Activated naive CD4-positive, alpha-beta T cell (primary cell): ENCODE results near the gene CMIP.

Experiments used
- DNase-seq, 4 experiments: peaks; one replicate each; lab custom pipeline; 2025; lab: John Stamatoyannopoulos, UW

The CMIP gene

DNA sequence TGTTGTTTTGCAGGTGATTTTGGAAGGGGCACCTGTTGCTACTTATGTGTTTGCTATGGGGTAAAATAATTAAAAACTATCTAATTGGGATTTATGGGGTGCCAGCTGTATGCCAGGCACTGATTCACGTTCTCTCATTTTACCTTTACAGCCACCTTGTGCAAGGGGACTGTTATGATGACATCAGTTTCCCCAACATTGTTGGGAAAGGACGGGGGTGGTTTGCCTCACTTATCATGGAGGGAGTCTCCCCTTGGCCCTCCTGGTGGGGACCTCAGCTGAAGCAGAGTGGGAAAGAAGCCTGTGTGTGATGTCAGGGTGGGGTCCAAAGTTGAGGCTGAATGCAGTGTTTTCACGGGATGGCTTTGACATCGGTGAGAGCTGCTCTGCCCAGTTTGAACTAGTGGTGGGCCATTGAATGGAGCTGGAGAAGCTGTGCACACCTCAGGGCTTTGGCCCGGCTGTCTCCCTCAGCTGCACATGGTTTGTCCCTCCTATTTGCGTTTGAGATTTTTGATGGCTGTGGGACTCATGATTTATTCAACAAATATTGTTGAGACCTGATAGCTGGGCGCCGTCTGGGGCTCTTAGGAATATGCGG, 36.1 kb downstream of the CMIP start:
- no peak for DNase-seq

DNA sequence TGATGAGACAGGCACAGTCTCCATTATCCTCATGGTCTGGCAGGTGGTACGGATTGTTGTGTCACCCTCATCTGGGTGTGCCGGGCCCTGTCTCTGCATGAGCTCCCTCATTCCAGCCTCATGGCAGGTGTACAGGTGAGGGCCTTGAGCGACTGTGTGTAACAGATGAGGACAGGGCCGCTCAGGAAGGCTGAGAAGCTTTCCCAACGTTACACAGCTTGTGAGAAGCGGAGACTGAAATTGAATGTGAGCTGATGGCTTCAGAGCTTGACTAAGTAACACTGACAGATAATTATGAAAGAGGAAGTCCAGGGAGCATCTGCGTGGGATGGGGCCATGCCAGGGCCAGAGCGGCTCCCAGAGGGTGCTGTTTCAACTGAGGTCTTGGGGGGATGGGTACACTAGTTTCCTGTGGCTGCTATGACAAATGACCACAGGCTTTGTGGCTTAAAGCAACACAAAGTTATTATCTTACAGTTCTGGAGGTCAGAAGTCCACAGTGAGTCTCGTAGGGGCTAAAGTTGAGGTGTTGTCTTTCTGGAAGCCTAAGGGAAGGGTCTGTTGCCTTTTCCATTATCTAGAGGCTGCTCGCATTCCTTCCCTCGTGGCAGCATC, 36.7 kb downstream of the CMIP start:
- DNase-seq: no peak

DNA sequence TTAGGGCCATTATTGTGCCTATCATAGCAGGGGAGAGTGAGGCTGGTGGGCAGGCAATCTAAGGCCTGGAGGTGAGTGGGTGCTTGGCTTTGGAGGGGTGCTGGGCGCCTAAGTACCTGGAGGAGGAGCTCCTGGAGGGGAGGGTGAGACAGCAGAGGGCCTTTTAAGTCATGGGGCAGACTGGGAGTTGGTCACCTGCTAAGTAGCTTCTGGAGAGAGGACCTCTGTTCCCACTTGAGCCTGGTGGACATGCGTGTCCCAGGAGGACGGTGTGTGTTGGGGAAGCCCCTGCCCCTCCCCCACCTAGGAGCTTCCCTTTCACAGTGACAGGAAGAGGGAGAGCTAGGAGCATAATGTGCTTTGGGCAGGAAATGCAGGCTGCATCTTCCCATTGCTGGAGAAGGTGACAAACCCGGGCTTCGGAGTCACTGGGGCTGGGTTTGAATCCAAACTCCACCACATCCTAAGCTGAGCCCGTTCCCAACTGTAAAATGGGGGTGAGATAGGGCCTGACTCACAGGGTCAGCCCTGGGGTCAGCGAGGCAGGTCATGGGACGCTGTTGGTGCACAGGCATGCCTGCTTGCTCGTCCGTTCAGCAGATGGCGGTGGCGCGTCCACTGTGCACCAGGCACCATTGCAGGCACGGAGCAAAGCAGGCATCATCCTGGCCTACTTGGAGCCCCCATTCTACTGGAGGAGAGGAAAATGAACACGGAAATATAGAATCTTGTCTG, 37.9 kb downstream of the CMIP start:
- no peak for DNase-seq

DNA sequence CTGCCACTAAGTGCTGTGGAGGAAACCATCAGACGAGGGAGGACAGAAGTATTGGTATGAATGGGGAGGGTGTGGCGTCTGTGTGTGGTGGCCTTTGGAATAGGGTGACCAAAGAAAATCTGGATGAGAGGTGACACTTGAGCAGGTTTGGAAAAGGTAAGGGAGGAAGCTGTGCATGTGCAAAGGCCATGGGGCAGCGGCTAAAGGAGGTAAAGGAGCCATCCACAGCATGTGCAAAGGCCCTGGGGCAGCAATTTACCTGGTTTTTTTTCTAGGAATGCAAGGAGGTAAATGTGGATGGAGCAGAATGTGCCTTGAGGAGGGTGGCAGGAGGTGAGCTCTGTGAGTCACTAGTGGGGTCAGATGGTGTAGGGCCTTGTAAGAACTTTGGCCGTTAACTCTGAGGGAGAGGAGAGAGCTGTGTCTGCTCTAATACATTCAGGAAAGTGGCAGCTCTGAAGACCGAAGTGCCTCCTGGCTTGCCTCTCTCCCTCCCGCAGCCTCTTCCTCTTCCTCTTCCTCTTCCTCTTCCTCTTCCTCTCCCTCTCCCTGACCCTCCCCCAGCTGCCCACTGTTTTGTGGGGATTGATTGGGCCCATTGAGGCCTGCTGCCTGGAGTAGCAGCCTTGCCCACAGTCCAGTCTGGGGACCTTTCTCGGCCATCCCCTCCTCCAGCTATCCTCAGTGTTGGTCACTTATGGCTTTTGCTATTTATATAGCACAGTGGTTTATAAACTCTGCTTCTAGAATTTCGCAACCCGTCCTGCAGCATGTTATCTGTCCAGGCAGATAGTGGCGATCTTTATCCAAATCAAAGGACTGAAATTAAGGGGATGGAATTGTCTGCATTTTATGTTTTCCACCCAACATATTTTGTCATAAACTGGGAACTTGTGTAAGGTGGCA, 38.7 kb downstream of the CMIP start:
- no peak for DNase-seq

DNA sequence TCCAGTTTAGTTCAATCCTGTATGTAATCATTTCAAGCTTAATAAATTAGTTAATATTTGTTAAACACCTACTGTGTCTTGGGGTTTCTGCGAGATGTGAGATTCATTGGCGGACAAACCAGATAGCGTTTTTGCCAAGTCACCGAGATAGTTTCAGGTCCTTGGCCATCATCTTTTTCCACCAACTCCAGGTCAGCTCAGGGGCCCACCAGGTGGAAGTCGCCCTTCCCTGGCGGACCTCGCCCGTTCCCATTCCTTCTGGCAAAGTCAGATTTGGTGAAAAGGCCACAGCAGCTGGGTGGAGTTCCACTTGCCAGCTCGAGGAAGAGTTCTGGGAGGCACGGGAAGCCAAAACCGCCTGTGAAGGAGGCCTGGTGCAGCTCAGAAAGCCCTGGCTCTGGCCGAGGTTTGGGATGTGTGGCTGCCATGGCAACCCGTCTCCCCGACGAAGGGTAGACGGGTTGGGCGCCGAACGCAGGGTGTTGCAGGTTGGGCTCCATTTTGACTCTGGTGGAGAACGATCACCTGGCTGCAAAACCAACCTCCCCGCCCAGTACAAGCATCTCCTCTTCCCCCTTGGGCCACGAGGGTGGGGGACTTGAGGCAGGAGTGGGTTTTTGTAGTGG, 39.5 kb downstream of the CMIP start:
- DNase-seq: no peak

DNA sequence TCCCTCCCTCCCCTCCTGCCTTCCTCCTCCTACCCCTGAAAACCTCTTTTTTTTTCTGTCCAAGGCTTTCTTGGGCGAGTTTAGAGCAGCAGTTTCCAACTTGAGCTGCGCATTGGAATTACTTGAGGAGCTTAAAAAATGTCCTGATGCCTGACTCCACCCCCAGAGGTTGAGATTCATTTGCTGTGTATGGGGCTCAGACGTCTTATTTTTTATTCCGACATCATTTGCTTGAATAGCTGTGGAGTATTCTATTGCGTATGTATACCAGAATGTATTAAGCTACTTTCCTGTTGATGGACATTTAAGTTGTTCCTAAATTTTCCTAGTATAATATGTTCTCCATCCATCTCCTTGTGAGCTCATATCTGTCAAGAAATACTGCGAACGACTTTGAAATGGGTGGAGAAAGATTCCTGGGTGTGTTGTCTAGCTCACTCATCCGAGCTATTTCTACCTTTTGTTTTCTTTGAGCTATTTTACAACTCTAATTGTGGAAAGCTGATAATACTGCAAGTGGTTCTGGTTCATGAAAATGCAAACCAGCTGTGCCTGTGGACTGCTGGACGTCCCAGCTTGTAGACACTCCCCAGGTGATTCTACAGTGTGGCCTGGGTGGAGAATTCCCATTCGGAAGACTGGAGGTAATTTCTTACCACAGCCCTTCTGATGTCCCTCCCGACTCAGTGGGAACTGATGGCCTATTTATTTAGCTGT, 40.5 kb downstream of the CMIP start:
- no peak for DNase-seq

DNA sequence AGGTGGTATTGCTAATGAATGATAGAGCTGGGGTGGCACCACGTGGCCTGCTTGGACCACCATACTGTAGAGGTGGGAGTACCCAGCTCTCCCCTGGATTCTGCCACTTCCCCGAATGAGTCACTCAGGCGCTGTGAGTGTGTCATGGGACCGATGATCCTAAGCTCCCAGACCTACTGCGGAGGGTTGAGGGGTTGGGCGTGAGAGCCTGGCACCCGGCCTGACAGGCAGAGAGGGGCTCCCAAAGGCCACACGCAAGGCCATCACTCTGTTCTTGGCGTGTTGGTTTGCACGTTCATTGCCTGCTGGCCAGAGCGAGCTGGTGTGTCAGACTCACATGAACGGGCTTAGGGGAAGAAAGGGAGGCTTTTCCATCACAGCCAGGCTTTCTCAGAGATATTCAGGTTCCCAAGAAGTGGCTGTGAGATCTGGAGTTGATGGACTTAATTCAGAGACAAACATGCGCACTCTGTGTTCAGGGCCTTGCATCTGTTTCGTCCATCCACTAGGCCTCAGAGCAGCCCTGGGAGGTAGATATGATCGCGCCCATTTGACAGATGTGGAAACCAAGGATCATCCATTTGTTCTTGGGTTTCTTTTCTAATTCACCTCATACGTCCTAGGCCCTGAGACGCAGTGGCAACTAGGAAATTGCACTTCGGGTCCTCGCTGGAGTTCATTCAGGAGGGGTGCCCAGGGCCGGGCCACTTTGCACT, 41.4 kb downstream of the CMIP start:
- no peak for DNase-seq

DNA sequence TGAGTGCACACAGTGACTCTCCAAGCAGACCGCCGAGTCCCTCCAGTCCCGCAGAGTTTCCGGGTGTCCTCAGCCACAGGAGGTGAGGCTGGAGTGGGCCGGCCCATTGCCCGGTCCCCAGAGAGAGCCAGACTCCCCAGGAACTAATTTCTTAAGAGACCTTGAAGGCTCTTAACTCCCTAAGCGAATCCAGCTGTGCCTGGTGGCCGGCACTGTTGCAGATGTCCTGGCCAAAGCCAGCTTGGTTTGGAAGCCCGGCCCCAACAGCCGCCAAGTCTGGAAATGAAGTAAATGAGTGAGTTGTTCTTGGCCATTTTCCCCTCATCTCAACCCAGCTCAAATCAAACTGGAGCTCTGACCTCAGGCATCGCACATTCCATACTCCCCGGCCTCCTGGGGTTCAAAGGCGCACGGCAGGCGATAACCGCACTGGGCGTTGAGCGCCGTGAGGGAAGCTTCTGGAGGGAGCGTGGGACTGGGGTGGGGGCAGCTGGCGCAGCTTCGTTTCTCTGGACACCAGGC, 42.0 kb downstream of the CMIP start:
- no peak for DNase-seq

DNA sequence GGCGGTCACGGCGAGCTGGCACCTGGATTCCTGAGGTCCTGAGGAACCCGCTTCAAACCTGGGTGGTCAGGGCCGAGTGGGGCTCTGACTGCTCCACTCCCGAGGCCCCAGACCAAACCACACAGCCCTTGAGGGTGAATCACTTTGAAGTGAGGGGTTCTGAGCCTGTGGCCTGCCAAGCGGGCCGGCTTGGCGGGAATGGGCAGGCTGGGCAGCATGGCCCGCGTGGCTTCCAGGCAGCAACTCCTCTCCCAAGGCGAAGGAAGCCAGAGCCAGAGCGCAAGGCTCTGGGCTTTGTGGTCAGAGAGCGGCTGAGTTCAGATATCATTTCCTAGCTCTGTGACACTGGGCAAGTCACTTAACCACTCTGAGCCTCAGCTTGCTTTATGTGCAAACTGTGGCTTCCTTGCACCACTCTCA, 42.7 kb downstream of the CMIP start:
- DNase-seq: no peak

DNA sequence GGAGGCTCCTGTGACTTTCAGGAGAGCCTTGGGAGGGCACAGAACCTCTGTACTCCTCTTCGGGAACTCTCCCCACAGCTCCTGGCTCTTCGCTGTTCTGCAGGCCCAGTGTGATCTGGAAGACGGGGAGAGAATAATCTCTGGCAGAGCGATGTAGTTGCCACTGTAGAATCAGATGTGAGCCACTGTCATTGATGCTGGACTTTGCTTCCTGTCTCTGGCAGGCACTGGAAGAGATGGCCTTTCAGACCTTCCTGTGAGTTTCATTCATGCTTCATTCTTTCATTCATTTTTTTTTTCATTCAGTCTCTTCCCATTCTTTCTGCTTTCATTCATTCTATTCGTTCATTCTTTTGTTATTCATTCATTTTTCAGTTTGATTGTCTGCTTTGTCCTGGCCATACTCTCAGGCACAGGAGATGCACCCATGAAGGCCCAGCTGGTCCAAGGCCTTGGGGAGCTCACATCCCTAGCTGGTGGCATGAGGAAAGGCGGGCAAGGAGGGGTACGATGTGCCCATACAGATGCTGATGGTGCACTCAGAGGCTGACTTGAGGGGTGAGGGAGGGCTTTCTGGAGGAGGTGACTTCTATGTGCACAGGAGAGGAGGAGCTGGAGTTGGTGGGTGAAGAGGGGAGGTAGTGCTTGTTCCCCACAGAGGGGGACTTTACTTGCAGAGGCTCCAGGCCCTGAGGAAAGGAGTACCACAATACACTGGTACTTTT, 44.2 kb downstream of the CMIP start:
- DNase-seq: no peak

DNA sequence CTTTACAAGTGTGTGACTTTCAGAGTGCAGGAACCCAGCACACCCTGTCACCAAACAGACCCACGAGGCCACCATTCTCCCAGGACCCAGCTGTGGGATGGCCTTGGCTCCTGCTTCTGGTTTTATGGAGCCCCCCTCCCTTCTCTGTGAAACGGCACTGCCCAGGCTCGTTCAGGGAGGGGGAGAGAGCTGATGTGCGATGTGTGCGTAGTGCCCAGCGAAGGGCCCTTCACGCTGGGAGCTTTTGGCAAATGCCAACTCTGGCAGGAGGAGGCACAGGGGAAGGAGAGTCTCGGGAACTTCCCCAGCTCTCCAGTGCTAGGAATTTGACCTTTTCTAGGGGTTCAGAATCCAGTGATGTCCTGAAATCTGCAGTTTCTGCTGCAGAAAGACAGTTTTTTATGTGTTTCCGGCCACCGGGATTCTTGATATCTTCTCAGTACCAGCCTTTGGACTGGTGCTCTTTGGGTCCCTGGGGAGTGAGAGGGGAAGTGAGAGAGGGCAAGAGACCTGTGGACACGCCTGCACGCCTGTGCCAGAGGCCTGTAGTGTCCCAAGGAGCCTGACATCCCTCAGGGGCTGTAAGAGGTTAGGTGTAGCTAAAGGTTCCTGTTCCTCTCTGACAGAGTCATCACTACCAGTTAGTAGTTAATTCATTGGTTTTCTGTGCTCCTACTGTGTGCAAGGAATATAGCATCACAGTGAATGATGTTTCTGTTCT, 45.1 kb downstream of the CMIP start:
- no peak for DNase-seq

DNA sequence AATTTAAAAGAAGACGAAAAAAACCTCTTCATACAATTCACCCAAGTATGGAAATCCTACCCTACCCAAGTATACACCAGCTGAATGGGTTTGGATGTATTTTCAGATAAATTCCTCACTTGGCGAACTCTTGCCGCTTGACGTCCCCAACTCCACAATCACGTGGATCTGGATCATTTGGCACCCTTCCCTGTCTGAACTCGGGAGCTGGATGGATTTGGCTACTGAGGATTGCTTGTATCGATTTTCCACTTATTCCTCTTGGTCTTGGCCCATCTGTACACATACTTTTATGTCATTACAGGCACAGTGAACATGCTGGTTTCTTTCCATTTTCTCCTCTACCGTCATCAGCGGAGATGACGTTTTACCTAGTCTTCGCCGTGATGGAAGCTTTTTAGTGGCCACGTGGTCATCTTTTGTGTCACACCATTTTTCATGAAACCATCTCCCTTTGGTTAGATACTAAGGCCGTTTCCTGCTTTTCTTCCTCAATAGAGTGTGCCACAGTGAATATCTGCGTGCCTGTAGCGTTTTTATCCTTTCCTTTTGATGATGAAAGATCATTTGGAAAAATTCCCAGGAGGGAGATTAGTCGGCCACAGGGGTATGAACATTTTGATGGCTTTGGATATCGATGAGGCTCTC, 47.1 kb downstream of the CMIP start:
- DNase-seq: no peak

DNA sequence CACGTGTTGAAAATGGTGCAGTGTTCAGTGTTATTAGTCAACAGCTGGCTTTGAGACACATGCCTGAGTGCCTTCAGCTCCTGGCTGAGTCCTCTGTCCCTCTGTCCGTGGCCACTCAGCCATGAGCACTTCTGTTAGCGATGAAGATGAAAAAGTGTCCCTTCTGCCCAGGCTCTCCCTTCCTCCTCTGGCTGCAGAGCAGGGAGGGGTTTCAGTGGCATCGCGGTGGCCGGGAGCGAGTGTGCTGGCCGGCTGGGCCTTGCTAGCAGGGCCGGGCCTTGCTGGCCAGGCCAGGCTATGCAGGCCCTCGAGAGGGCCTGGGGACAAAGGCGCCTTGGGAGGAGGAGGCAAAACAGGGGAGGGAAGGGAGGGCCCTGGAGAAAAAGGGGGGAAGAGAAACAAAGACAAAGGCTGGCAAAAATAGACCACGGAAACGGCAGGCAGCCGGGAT, 47.7 kb downstream of the CMIP start:
- no peak for DNase-seq

DNA sequence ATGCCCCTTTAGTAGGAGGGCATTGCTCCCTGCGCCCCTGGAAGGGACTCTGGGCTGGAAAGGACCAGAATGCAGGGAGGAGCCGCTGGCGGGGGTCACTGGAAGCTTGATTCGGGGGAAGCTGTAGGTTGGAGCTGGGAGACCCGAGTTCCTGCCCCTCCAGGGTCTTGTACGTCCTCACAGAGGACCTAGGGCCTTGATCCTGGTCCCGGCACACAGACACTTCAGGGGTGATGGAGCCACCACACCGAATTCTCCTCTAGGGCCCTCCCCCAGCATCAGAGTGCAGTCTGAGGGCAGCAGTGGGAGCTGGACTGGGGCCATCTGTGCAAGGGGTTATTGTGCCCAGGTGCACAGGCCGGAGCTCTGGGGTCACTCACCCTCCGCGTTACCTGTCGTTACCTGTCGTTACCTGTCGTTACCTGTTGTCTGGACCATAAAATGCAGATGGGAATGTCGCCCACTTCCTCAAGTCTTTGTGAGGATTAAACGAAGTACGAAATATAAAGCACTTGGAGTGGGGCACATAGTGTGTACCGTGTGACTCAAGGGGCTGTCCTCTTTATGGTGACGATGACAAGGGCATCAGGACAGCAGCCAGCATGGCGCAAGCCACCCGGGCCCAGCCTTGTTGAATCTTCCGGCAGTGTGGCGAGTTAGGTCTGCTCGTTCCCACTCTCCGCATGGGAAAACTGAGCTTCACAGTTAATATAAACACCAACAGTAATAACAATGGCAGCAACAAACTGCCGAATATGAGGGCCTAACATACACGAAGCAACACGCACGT, 48.6 kb downstream of the CMIP start:
- no peak for DNase-seq

DNA sequence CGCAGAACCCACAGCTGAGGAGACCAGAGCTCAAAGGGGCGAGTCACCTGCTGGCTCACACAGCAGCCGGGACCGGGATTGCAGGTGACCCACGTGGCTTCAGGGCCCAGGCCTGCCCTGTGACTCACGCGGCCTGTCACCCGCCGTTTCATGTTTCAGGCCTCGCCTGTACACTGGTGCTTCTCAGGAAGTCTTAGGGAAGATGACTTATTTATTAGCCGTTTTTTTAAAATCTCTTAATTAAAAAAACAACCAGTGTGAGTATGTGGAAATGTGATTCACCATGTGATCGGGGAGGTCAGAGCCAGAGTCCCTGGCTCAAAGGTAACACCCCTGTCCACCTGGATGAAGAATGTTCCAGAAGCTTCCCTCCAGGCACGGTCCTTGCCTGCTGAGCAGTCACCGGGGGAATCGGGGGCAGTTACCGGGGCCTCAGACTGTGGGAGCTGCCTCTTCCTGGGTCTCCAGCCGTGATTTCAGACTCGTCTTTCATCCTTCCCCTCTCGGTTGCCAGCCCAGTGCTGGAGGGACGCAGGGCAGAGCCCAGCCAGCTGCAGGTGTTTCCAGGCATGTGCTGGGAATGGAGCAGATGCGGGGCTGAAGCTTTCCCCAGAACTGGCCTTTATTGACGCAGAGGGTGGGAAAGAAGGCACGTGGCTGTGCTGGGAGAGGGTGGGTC, 49.3 kb downstream of the CMIP start:
- DNase-seq: peak in 1 of 4 experiments; percentile 16

DNA sequence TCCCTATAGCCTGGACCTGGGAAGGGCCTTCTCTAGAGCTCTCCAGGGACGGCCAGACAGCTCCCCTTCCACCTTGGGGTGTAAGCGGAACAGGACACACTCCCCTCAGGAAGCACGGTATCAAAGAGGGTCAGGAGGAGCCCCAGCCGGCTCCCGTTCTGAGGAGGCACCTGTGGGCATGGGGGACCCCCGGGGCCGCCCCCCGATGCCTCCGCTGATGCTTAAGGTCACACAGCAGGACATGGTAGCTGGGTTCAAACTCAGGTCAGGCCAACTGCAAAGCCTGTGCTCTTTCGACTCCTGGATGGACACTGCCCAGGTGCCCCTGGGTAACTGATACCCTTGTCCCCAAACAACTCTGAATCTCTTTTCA, 49.8 kb downstream of the CMIP start:
- no peak for DNase-seq

DNA sequence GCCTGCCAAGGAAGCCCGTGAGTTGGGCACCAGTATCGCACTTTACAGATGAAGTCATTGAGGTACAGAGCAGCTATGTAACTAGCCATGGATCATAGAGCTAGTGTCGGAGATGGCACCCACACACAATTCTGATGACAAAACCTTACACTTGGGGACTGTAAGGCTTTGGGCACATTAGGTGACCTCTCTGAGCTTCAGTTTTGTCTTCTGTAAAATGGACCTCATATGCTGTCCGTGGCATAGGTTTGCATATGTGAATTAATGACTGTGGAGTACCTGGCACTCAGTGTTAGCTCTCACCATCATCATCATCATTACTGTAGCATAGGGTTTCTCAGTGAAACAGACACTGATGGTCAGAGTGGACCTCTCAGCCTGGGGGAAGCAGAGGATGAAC, 50.3 kb downstream of the CMIP start:
- no peak for DNase-seq
